ENCODE data around the gene UBFD1. TPM values are rescaled to one million over a fixed set of nuclear protein-coding genes. Genes with fewer than 3 reads are reported as not detected.

UBFD1 gene
- total RNA-seq, 1 experiment from 2014 or later: 89.6 TPM

GRCh38 chr16:23584186-23585076 lies 26.9 kb downstream of the UBFD1 start:
- Histone ChIP-seq H3K9me2 (ENCODE audit: insufficient read depth) (no peaks in the 10 kb centered on the region), H3K9ac (ENCODE audit: low read length) (no peak overlapping the region), H3K9me3 (ENCODE audit: control insufficient read depth in 1 of 2, insufficient read depth in 1 of 2, low read depth in 1 of 2, low read length in 2 of 2) (no peaks in the 10 kb centered on the region), H3K27ac (ENCODE audit: low read depth, low read length) (no peak overlapping the region), H2AFZ (ENCODE audit: low read depth, low read length, poor library complexity, severe bottlenecking) (no peak overlapping the region), H3K4me3 (replicated peaks in 1 of 2; ENCODE audit: low read depth in 1 of 2, low read length in 2 of 2) (no peak overlapping the region), H3K4me2 (ENCODE audit: low read length) (no peak overlapping the region), H3K79me2 (ENCODE audit: insufficient read depth, low read length) (peaks cover 49% of the 10 kb centered on the region), H4K20me1 (ENCODE audit: insufficient read depth) (no peaks in the 10 kb centered on the region), H3K27me3 (ENCODE audit: insufficient read depth, low read length) (no peaks in the 10 kb centered on the region), H3K36me3 (ENCODE audit: control insufficient read depth in 1 of 2, insufficient read depth in 2 of 2, low read length in 2 of 2) (peaks cover 35 to 49% of the 10 kb centered on the region in 2 experiments), H3K4me1 (ENCODE audit: control insufficient read depth in 1 of 2, insufficient read depth in 2 of 2, low read length in 2 of 2) (no peaks in the 10 kb centered on the region)
- no peak for ATAC-seq
- ChIA-PET POLR2A (no interaction called here), RAD21 (ENCODE audit: low non-redundant PET in 1 of 2, low total read pairs in 2 of 2, uncharacterized antibody in 2 of 2, unreplicated experiment in 2 of 2) (no interaction called here), CTCF (interaction anchor here (1.7 kb wide), 1 partner anchor 12 kb away, joined by 7 read pairs; no protein-coding TSS in a partner anchor)
- intact Hi-C loops (cut with micrococcal nuclease): no loop called here
- DNase-seq (ENCODE audit: low read depth, low spot score): no peak
- TF ChIP-seq EZH2phosphoT487 (IDR thresholded peaks at IDR 0.05; ENCODE audit: borderline replicate concordance) (no peak), RAD21 (IDR thresholded peaks at IDR 0.05; ENCODE audit: low read depth) (no peak), SRF (IDR thresholded peaks at IDR 0.05; ENCODE audit: low read depth) (no peak), CTCF (IDR thresholded peaks at IDR 0.05 in 2 of 3, conservative IDR thresholded peaks at IDR 0.05 in 1 of 3; ENCODE audit: borderline replicate concordance in 1 of 3, insufficient read depth in 1 of 3, low read depth in 2 of 3, low read length in 2 of 3) (no peak), CEBPB (IDR thresholded peaks at IDR 0.05; ENCODE audit: low read depth) (no peak), SIN3A (IDR thresholded peaks at IDR 0.05; ENCODE audit: low read depth) (no peak), EGR1 (IDR thresholded peaks at IDR 0.05; ENCODE audit: low read depth) (no peak), CBX3 (IDR thresholded peaks at IDR 0.05; ENCODE audit: low read depth) (no peak), EZH2 (IDR thresholded peaks at IDR 0.05) (no peak), TCF7L2 (IDR thresholded peaks at IDR 0.05; ENCODE audit: borderline replicate concordance, extremely low read depth, insufficient read depth, insufficient read length) (no peak), YY1 (IDR thresholded peaks at IDR 0.05; ENCODE audit: extremely low read depth, insufficient replicate concordance, low read depth, low read length) (no peak), ATF3 (IDR thresholded peaks at IDR 0.05) (no peak), POLR2AphosphoS5 (IDR thresholded peaks at IDR 0.05; ENCODE audit: low read depth, low read length) (no peak), MAX (IDR thresholded peaks at IDR 0.05) (no peak), JUND (IDR thresholded peaks at IDR 0.05) (no peak), POLR2A (IDR thresholded peaks at IDR 0.05; ENCODE audit: borderline replicate concordance, extremely low read depth, insufficient read depth, insufficient read length) (no peak)
- BruUV-seq (replicated peaks): no TSS peak

Data from HCT116 (cell line).